Epithelial cell of proximal tubule (primary cell): ENCODE measurements around the gene CCDC28B. TPM values are rescaled to one million over a fixed set of nuclear protein-coding genes. Genes with fewer than 3 reads are reported as not detected.

Experiments used
- DNase-seq: peaks from one replicate; pipeline ENCODE4 v3.0.0-alpha.2; 2011; ENCODE audit warnings: low read depth
- H3K4me3 ChIP-seq: 2 replicates; pipeline ENCODE4 v1.5.1; 2011; ENCODE audit warnings: low read depth, mild to moderate bottlenecking, low read length
- CTCF ChIP-seq: conservative IDR thresholded peaks from 2 replicates; pipeline ENCODE4 v1.5.1; 2012; ENCODE audit warnings: low read depth, mild to moderate bottlenecking, low read length
- total RNA-seq: library from RNA; depleted of rRNA; stranded (reverse); fragments of >200 nt; gene quantifications from 2 replicates; pipeline ENCODE4 v1.2.3, GENCODE V29; 2015

CCDC28B gene
- total RNA-seq, 1 donor from 2014 or later, result 14.1 TPM

- no peak for DNase-seq
- H3K4me3 ChIP-seq, result no peak overlapping the region
- no peak for TF ChIP-seq CTCF
Observed at GRCh38 chr1:32172621-32173245, 27.7 kb upstream of the CCDC28B start.

GRCh38 chr1:32178380-32179192 is 21.8 kb upstream of the CCDC28B start:
- no peak overlapping the region for H3K4me3 ChIP-seq
- DNase-seq, result no peak
- TF ChIP-seq CTCF, result no peak

GRCh38 chr1:32179193-32179442 is 21.3 kb upstream of the CCDC28B start:
- H3K4me3 ChIP-seq, result peak overlapping the region; percentile 69
- no peak for TF ChIP-seq CTCF
- no peak for DNase-seq

- peak within 1 kb of the TSS; percentile 69 for H3K4me3 ChIP-seq
- no peak for DNase-seq
- TF ChIP-seq CTCF, result no peak
Observed at GRCh38 chr1:32179443-32180185, 20.8 kb upstream of the CCDC28B start, which contains the start of gene TXLNA. TSS of gene TXLNA (plus strand) at chr1:32179675. CDS start at chr1:32180346, 671 bp downstream.

- peak overlapping the region; percentile 69 for H3K4me3 ChIP-seq
- no peak for DNase-seq
- no peak for TF ChIP-seq CTCF
Observed at GRCh38 chr1:32180186-32181060, 20.0 kb upstream of the CCDC28B start.

- H3K4me3 ChIP-seq, result peak overlapping the region; percentile 69
- DNase-seq, result no peak
- TF ChIP-seq CTCF, result no peak
Observed at GRCh38 chr1:32181065-32181464, 19.3 kb upstream of the CCDC28B start.
